Islet precursor cell (in vitro differentiated cells): Measurements from ENCODE around the gene CYP24A1.

ENCODE experiments used
- DNase-seq: peaks from one replicate; pipeline ENCODE4 v3.0.0-alpha.2; 2018

Gene CYP24A1

DNA sequence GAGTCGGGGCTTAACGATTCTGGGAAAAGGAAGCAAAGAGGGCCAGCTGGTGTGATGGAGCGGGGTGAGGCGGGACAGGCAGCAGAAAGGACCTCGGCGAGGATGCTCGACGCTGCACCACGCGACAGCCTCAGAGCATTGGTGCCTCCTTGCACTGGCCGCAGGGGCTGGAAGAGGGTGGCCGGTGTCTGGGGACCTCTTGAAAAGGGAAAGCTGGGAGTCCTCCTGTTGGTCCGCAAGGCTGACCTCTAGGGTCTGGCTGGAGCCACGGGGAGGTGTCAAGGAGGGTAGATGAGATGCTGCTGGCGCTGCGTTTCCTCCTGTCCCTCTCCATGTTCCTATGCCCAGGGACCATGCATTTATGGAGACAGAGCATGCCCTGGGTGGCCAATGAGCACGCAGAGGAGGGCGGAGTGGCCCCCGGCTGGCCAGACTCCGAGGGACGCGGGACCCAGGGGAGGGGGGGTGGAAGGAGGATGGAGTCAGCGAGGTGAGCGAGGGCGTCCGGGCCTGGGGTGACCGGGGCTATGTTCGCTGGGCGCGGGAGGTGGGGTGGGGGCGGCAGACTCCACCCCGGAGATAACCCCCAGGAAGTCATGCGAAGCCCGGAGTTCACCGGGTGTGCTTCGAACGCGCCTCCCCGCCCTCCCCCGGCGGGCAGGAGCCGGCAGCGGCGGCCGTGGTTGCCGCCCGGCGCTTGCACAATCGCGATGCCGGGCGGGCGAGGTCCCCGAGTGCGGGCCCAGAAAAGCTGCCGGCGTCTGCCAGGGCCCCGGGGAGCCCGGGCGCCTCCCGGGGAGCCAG is at the start of gene CYP24A1:
Gene CYP24A1 (minus strand): TSS at position 334 of the 804 bp plus-strand sequence. CDS start 407 bp downstream, outside the sequence.
- DNase-seq: peak; percentile 78

DNA sequence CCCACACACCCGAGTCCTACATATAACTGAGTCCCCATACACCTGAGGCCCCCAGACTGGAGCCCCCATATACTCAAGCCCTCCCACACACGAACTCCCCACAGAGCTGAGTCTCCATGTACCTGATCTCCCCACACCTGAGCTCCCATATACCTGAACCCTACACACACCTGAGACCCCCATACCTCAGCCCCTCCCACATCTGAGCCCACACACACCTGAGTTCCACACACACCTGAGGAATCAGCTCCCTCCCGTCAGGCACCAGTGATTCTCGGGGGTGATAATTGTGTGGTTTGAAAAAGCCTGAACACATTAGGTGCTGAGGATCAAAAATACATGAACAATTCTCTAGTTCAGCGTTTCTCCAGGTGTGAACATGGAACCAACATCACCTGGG is 49.5 kb upstream of the CYP24A1 start:
- no peak for DNase-seq

- no peak for DNase-seq
Measured at GRCh38 chr20:54221996-54222890, 48.5 kb upstream of the CYP24A1 start.

- no peak for DNase-seq
Measured at GRCh38 chr20:54221353-54221752, 47.6 kb upstream of the CYP24A1 start.

DNA sequence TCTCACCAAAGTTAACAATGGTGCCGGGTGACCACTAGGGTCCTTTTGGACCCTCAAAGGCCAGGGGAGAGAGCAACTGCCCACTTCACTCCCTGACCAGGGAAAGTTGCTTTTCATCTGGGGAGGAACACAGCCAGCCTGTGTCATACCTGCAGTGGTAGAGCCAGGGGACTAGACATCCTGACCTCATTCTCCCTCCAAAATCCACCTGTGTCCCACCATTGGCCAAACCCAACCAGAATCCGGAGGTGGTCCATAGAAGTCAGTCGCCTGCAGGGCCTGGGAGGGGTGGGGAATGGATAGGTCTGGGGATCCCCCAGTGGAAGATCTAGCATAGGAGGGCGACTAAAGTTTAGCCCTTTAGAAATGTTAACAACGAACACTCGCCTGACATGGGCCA is 46.9 kb upstream of the CYP24A1 start:
- no peak for DNase-seq

- no peak for DNase-seq
Measured at GRCh38 chr20:54219751-54220426, 46.1 kb upstream of the CYP24A1 start.

DNA sequence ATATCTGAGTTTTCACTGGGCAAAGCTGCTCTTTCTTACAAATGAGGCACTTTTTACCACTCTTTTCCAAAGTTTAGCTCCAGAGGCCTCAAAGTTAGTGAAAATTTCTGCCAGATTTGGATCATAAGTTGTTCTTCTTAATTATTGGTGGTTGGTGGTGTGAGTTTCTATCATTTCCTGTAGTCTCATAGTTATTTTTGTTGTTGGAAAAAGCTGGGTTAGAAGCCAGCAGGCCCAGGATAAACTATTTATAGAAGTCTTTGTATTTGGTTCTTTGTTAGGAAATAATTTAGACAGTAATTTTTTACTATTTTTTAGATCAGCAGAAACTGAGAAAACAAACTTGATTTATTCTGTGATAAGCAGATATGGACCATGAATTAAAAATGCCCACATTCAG is 44.7 kb upstream of the CYP24A1 start:
- no peak for DNase-seq

- no peak for DNase-seq
Measured at GRCh38 chr20:54217762-54218161, 44.0 kb upstream of the CYP24A1 start.

DNA sequence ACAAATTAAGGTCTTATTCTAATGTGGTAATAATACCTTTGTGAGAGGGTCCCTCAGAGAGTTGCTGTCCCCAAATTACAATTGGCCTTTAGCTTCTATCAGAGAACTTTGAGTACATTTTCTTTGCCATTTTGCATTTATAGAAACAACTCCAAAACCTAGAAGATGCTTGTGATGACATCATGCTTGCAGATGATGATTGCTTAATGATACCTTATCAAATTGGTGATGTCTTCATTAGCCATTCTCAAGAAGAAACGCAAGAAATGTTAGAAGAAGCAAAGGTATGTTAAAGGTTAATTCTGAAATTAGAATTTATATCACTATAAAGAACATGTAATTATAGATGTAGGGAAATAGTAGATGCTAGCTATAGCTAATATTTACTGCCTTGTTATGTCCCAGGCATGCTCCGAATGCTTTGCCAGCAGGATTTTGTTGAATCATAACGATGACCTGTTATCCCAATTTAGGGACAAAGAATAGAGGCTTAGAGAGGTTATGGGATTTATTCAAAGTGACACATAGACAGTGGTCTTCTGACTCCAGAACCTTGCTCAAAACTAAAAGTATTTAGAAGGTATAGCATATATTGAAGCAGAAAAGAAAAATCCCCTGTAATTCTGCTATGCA is 41.5 kb upstream of the CYP24A1 start:
- DNase-seq: no peak

DNA sequence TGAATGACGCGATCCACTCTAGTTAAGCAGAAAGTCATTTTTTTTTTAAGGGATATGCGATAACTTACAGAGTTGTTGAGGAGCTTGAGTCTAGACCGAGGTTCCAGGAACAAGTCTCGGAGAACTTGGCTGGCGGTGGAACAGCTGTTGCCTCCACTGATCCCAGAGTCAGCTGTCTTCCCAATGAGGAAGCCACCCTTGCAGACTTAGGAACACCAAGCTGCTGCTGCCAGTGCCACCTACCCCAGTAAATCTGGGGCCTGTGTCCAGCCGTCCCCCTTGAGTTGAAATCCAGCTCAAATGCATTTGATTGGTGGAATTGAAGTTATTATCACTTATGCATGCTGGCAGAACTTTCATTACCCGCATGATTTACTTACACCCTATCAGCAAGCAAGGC is 40.8 kb upstream of the CYP24A1 start:
- DNase-seq: no peak

DNA sequence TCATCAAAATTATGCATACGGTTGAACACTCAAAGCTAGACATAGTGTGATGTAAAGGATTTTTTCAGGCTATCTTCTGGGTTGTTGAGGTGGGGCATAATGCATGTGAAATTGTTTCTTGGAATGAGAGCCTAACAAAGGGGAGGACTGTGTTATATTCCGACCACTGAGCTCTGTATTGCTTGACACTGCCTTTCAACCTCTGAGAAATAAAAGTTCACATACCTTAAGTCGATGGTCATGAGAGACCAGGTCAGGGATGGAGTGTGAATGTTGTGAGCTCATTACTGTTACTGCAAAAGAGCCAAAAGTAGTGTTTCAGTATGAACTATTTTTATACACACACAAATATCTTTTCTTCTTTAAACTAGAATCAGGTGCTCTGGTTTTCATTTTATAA is 39.1 kb upstream of the CYP24A1 start:
- DNase-seq: no peak

- peak; percentile 85 for DNase-seq
Measured at GRCh38 chr20:54212226-54212625, 38.4 kb upstream of the CYP24A1 start.

DNA sequence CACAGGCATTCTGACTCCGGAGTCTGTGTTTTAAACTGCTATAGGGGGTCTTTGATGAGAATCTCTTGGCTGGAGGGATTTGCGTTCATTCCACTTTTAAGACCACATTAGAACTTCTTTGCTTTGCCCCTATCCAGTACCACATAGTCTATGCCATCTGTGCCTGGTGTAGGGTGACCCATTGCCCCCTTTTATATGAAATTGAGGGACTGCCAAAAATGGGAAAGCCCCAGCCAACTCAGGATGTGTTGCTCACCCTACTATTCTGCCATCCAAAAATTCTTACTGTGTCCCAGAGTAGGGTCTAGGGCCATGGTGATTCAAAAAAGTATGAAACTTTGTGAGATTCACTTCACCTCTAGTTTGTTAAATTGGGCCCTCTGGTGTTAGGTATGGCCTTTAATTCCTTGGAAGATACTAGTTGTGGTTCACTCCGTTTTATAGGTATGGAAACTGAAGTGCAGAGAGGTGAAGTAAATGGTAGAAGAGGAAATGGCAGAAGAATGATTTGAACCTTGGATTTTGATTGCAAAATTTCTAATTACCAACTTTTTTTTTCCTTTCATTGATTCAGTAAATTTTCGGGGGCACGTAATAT is 35.5 kb upstream of the CYP24A1 start:
- no peak for DNase-seq

DNA sequence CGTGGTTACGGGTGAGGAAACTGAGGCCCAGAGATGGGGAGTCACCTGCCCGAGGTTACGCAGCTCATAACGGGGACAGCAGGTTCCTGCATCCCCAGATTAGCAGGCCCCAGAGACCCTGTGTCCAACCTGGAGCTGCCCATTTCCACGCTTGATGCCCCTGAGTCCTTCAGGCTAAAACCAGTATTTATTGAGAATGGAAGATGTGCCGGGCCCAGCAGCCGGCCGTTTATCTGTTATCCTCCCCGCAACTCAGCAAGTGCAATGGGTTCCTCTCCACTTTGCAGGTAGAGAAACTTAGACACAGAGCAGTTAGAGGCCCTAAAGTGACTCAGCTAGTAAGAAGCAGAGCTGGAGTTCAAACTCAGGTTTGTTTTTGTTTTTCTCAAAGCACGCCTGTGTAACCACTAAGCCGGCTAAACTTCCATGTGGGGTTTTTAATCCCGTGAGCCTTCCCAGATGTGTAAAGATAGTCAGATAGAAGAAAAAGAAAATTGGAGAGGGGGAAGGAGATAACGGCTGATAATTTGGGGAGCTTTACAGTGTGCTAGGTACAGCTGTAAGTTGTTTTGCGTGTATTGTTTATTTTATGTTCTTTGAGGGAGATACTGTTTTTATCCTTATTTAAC is 34.9 kb upstream of the CYP24A1 start:
- DNase-seq: peak; percentile 58

GRCh38 chr20:54207743-54208547 is 34.2 kb upstream of the CYP24A1 start, which contains the start of gene PFDN4:
Gene PFDN4, plus strand, starts transcription at chr20:54208087. Its CDS starts 14 bp downstream, at chr20:54208101.
- DNase-seq: peak; percentile 94

GRCh38 chr20:54207053-54207742 is 33.4 kb upstream of the CYP24A1 start:
- no peak for DNase-seq

GRCh38 chr20:54205450-54205849 is 31.7 kb upstream of the CYP24A1 start:
- no peak for DNase-seq

GRCh38 chr20:54204481-54204880 is 30.7 kb upstream of the CYP24A1 start:
- no peak for DNase-seq

GRCh38 chr20:54204063-54204462 is 30.3 kb upstream of the CYP24A1 start:
- DNase-seq: no peak

GRCh38 chr20:54203281-54203680 is 29.5 kb upstream of the CYP24A1 start:
- no peak for DNase-seq
